ENCODE results near the gene PABPN1.
"Not testable (repeated sequence)": the region's sequence is repeated elsewhere in the genome, so short reads cannot be mapped to it uniquely, and the experiment has no call there.

Gene PABPN1, protein sequence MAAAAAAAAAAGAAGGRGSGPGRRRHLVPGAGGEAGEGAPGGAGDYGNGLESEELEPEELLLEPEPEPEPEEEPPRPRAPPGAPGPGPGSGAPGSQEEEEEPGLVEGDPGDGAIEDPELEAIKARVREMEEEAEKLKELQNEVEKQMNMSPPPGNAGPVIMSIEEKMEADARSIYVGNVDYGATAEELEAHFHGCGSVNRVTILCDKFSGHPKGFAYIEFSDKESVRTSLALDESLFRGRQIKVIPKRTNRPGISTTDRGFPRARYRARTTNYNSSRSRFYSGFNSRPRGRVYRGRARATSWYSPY

DNA sequence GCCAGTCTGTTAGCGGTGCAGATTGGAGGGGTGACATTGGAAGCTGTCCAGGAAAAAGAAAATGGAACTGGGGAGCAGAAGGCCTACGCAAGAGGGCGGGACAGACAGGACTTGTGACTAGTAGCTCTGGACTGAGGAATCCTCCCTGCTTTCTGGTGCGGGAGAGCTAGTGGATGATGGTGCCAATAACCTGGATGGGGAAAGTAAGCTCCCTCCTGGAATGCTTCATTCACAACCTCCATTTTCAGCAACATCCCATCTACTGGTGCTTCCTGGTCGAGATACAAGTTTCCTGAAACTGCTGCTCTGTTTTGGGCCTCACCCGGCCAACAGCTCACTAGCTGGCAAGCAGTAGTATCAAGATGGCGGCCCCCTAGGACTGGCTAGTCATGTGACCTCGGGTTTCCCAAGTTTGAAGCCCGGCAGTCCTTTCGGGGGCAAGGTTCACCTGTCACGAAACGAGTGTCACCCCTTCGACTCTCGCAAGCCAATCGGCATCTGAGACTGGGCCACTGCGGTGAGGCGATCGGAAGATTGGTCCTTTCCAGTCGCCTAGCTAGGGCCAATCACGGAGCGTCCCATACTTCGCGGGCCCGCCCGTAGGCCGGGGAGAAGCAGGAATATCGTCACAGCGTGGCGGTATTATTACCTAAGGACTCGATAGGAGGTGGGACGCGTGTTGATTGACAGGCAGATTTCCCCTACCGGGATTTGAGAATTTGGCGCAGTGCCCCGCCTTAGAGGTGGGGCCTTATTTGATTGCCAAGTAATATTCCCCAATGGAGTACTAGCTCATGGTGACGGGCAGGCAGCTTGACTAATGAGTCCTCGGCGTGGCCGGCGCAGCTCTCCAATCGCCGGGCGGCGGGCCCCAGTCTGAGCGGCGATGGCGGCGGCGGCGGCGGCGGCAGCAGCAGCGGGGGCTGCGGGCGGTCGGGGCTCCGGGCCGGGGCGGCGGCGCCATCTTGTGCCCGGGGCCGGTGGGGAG lies at the start of gene PABPN1:
Gene PABPN1 (plus strand): TSS at position 874 of the 988 bp plus-strand sequence. CDS start 13 bp downstream, at position 887.
- DNase-seq, result peak; percentile 99

DNA sequence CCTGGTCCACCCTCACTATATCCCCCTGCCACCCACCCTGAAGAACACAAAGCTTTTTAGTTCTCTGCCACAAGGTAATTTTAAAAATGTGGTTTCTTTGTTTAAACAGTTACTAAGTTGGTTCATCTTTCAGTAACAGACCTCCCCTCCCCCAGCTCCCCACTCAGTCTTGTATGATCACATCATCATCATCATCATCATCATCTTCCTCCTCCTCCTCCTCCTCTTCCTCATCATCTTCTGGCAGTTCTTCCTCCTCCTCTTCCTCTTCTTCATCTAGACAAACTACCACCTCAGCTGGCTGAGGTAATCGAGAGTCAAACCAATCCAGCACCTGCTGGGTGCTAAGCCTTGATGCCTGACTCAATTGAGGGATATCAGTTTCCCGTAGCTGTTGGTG lies 45.8 kb upstream of the PABPN1 start:
- no peak for DNase-seq

DNA sequence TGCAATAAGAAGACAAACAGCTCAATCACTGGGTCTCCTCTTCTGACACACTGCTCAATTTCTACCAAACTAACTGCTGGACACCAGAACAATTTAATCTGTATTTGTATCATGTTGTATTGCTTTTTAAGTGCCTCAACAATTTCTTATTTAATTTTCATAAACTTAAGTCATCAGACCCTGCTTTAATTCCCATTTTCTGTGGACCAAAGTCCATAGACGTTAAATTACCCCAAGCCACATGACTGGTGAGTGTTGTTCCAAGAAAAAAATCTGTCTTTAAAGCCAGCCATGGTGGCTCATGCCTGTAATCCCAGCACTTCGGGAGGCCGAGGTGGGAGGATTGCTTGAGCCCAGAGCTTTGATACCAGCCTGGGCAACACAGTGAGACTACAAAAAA lies 44.1 kb upstream of the PABPN1 start:
- DNase-seq, result no peak

DNA sequence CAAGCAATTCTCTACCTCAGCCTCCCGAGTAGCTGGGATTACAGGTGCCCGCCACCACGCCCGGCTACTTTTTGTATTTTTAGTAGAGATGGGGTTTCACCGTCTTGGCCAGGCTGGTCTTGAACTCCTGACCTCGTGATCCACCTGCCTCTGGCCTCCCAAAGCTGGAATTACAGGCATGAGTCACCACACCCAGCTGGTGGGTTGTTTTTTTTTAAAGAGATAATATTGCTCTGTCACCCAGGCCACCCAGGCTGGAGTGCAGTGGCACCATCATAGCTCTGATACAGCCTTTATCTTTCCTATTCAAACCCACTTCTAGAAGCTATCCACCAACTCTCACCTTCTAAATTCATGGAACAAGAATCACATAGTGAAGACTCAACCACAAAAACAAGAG lies 43.3 kb upstream of the PABPN1 start:
- DNase-seq, result not testable (repeated sequence)

DNA sequence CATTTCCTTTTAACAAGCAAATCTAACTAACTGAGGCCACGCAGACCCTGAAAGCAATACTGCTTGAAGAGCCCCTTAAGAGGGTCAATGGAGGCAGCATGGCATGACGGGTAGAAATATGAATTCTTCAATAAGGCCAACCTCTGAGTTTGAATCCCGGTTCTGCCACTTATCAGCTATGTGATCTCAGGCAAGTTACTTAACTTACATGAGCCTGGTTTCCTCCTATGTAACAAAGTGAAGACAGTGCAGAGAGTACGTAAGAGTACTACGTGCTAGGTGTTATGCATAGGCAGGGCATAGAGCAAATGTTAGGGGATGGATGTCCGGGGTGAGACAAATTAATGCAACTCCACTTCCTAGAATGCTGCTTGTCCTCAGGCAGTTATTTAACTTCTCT lies 40.0 kb upstream of the PABPN1 start:
- no peak for DNase-seq

DNA sequence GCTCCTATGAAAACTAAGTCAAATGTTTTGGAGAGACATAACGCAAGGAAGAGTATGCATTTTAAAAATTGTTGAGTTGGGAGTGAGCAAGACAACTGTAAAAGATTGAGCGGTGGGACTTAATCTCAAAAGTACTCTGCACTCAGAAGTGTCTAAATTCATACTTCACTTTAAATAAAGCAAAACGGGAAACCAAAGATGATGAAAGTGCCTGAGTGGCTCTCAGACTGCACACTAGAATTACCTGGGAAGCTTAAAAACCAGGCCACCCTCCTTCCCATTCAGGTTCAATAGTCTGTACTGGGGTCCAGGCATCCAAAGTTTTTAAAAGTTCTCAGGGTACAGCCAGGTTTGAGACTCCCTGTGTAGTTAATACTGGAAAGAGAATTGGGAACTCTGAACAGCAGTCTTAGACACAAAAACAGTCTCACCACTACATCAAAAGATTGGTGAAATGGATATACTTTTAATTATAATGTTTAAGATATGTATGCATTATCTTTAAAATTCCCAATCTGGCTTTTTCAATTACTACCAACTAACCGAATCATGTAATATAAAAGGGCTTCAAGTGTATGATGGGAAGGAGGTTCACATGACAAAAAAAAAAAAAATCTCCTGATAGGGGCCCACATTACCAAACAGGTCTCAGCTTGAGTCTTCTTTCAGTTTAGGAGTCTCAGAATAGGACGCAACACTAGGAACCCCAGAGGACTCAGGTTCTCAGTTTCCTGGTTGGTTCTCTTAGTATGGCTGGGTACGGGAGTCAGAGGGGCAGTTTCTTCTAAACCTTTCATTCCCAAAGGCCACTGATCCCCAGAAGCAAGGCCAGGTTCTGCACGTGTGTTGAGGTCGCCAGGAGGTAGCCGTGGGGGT lies 36.4 kb upstream of the PABPN1 start:
- DNase-seq, result no peak

DNA sequence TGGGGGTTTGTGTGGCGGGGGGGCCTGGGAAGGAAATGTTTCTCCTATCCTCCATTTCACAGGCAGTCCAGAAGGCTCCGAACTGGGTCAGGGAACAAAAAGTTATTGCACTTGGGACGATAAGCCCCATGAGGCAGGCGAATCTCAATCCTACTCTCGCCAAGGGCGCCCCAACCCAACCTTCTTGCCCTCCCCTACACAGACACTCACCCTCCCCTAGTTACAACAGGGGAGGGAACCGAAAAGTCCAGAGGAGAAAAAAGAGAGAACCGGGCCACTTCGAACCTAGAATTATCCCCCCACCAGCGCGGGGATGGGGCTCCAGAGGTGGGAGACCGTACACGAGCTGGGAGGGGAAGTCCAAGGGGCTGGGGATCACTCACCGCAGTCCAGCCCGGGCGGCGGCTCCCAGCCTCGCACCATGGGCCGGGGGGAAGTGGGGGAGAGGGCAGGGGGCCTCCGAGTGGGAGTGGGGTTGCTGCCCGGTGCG lies 35.7 kb upstream of the PABPN1 start:
- no peak for DNase-seq

DNA sequence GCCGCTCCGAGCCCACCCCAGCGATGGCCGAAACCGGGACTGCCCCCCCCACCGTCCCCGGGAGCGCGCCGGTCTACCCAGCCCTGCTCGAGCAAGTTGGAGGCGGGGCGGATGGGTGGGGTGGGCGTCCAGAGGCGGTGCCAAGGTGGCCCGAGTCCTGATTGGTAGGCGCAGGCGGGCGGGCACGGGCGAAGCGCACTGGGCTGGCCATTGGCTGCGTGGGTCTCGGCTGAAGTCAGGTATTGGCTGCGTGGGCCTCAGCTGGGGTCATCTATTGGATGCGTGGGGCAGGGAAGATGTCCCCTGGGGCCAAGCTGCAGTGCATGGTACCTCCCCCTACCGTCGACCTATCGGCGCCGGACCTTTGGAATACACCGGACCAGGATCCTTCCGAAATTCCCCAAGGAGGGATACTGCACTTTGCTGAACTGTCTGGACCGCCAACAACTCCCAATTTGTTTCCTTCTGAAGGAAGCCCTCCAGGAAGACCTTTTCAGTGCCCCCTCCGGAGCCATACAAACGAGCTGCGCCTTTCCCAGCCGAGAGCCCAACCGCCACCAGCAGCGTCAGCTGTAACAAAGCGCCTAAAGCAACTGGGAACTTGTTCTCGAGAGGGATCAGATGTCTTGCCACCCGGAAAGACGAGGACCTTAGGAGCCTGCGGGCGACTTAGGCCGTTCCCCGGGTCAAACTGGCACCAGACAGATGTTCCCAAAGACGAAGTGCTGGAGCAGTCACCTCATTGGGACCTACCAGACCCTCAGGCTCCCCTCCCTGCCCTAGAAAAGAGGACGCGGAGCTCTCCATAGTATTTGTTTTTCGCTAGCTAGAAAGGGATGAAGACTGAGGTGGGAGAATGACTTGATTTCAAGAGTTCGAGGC lies 35.0 kb upstream of the PABPN1 start, which contains the start of gene HOMEZ:
Gene HOMEZ (minus strand): TSS at position 113 of the 882 bp plus-strand sequence. CDS start 180 bp downstream, outside the sequence.
- peak; percentile 95 for DNase-seq

DNA sequence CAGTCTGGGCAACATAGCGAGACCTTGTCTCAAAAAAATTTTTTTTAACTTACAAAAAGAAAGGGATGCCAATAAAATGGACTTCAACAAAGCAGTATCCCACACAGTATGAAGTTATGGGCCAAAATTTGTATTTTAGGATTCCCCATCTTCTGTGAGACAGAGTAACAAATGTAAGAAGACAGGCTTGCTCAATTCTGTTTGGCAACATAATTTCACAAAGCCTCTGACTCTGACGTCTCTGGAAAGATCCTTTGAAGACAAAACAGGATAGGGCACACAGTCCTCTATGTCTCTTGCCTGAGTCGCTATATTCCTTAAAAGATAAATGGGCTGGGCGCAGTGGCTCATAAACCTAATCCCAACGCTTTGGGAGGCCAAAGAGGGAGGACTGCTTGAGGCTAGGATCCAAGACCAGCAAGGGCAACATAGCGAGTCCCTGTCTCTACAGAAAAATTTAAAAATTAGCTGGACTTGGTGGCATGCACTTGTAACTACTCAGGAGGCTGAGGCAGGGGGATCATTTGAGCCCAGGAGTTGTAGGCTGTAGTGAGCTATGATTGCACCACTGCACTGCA lies 34.3 kb upstream of the PABPN1 start:
- no peak for DNase-seq

DNA sequence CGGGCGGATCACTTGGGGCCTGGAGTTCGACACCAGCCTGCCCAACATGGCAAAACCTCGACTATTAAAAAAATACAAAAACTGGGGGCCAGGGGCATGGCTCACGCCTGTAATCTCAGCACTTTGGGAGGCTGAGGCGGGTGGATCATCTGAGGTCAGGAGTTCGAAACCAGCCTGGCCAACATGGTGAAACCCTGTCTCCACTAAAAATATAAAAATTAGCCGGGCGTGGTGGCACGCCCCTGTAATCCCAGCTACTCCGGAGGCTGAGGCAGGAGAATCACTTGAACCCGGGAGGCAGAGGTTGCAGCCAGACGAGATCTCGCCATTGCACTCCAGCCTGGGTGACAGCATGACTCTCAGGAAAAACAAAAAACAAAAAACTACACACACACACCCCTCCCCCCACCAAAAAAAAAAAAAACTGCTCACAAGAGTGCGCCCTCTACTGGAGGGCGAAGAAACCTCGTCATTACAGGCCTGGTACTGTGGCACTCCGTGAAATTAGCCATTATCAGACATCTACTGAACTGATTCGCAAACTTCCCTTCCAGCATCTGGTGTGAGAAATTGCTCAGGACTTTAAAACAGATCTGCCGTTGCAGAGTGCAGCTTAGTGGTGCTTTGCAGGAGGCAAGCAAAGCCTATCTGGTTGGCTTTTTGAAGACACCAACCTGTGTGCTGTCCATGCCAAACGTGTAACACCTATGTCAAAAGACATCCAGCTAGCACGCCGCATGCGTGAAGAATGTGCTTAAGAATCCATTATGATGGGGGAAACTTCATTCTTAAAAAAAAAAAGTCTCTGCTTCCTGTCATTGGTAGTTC lies 26.3 kb upstream of the PABPN1 start:
- DNase-seq, result peak; percentile 21

DNA sequence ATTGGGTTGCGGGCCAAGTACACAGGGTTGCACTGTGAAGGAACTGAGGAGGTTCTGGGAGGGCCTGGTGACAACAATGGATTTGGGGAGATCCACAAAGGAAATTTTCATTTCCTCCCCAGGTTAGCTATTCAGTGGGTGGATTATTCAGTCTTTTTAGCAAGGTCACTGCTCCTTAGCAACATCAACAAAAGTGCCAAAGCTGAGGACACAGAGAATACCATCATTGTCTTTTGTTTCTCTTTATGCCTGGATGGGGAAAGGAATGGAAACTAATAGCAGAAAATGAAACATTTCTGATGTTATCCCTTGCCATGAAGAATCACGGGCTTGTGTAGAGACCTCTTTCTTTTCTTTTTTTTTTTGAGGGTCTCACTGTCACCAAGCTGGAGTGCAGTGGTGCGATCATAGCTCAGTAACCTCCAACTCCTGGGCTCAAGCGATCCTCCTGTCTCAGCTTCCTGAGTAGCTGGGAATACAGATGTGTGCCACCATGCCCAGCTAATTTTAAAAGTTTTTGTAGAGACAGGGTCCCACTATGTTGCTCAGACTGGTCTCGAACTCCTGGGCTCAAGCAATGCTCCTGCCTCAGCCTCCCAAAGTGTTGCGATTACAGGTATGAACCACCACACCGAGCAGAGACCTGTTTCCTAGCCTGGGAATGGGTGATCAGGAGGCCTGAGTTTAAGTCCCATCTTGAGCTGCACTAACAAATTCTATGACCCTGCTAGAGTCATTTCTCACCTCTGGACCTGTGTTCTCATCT lies 25.1 kb upstream of the PABPN1 start:
- DNase-seq, result no peak

DNA sequence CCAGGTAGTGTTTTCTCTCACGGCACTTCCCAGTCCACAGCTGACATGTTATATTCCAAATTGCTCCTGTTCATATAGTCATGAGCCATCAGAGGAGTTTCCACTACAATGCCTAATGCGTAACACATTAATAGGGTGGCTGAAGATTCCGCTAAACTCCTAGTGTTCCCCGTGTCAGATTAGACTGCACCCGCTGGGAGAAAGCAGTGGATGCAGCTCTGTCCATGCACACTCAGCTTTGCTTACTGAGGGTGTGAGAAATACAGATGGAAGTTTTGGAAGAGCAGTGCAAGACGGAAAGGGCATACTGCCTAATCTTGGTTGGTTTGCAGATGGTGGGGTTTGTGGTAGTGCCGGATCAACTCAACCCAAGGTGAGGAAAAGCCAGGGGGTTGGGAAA lies 24.2 kb upstream of the PABPN1 start:
- DNase-seq, result no peak

DNA sequence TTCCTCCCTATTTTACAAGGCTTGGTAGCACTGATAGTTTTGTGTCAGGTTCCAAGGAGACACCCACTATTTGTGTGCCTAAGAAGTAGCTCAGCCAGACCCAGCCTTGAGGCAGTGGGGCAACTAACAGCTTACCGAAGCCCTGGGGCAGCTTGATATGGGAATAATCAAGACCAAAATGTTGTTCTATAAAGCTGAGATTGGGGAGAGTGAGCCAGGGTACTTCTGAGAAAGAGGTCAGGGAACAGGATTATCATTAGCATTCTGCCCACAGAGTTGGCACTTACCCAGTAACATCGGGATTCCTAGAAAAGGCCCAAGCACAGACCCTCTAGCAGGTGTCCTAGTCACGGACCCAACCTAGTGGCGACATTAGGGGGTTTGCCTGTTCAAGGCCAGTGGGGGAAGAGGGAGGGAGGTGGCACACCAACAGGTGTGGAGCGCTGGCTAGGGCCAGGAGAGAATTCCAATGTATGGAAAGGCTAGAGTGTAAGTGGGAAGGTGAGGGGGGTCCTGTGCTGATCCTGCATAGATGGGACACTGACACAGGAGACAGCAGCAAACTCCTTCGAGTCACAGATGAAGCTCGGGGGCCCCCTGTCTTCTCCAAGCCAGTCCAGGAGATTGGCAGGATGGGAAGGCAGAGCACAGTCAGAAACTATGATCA lies 23.5 kb upstream of the PABPN1 start:
- no peak for DNase-seq

DNA sequence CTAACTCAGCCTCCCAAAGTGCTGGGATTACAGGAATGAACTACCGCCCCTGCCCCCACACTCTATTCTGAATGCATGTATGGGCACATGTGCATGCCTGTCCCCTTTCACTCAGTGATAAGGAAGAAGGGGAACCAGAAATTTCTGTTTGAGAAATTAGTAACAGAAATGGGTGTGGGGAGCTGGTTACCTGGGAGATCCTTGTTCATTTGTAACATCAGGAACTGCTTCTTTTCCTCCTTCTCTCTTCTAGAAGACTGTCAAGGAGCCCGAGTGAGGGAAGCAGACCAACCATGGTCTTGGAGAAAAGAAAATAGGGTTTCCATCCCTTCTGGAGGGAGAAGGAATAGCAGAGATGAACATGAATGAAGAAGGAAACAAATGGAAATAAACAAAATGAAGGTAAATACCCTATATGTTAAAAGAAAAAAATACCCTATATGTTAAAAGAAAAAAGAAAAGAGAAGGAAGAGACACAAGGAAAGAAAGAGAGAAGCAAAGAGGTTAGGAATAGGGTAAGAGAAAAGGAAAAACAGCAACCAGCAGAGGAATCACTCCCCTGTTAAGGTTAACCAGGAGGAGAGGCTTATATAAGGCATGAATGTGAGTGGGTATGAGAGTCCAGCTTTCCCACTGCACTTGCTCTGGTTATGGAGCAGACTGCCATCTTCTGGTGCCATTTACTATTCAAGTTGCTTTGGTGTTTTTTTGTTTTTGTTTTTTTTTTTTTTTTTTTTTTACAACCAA lies 21.9 kb upstream of the PABPN1 start:
- peak; percentile 29 for DNase-seq

DNA sequence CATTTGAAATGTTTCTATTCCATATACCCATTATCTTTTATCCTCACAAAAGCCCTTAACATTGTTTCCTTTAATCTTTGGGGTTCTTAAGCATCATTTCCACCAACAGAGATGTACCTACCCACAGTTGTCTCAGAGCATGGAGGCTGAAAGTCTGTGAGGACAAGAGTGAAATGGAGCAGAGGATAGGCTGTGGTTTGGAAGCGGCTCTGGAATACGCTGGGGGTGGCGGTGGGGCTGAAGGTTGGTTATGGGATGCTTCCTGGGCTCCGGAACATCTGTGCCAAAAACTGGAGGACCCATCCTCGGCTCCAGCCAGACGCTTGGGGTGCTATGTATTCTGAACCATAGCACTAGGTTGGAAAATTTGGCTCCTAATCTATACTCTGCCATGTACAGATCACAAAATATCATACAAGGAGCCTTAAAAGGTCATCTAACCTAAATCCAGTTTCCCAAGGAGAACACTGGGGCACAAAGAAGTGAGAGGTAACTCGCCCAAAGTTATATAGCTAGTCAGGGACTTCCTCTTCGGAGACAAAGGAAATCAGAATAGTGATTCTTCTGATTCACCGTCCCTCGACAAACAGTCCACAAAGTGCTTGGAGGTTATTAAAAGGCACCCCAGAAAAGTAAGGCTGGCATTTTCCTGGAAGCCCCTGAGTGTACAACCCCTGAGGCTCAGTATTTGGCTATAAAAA lies 21.1 kb upstream of the PABPN1 start:
- no peak for DNase-seq

DNA sequence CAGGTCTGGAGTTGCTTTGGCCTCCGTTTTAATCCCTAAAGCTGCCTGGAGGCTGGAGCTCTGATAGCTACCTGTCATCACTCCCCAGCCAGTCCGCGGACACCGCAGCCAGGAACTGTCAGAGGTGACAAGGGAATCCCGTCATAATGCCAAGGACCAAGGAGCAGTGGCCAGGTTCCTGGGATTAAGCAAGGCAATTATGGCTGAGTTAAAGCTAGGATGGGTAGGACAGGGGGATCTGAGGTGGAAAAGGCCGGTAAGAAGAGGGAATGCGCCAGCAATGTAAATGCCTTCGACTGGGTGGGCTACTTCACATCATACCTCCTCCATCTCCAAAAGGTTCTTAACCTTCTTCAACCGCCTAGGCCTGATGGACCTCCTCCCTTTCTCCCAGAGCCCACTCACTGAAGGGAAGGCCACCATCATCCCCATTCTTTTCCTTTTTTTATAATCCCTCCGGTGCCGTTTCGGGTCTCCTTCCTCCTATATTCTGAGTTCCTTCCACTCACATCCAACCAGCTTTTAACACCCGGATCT lies 20.5 kb upstream of the PABPN1 start:
- no peak for DNase-seq

Measured in NCI-H2227 treated with DMSO at 0.1 percent for 48 hours (cell line).